NB4 (cell line): ENCODE data around the gene WFS1.

Experiments used
- DNase-seq: peaks from one replicate; pipeline ENCODE4 v3.0.0; 2010; ENCODE audit warnings: low read depth
- H3K4me3 ChIP-seq: one replicate; pipeline ENCODE4 v1.5.1; 2011; ENCODE audit warnings: mild to moderate bottlenecking, low read depth, low read length, moderate library complexity
- MAX ChIP-seq: IDR thresholded peaks from 2 replicates; pipeline ENCODE4 v1.6.1; 2011; ENCODE audit warnings: low read depth, low read length
- MYC ChIP-seq: IDR thresholded peaks from 2 replicates; pipeline ENCODE4 v1.6.1; 2011; ENCODE audit warnings: low read depth, low read length
- POLR2A ChIP-seq: IDR thresholded peaks from 2 replicates; pipeline ENCODE4 v1.6.1; 2011; ENCODE audit warnings: mild to moderate bottlenecking; ENCODE audit not compliant: insufficient read length; ENCODE audit errors: extremely low read depth
- TF ChIP-seq, protein P1 (sequence below): IDR thresholded peaks from one replicate; pipeline ENCODE4 v1.5.1; 2012; ENCODE audit warnings: low read depth, low read length

WFS1 gene

DNA sequence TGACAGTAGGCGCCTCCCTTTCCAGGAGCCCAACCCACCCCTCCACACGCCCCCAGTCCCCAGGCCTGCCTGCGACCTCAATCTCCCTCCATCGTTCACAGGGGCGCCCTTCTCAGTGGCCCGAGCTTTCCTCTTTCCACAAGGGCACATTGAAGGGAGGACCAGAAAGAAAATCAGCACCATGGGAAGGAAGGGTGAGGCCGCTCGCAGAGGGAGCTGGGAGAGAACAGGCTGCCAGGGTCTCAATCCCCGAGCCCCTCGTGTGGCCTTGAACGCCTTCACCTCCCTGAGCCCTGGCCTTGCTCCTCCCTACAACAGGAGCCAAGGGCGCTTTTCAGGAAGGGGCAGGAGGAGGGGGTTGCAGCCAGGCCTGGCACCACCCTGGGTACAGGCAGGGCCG is 66.5 kb downstream of the WFS1 start:
- DNase-seq, result no peak
- TF ChIP-seq MAX (no peak), POLR2A (no peak), MYC (no peak)
- TF ChIP-seq, protein P1, sequence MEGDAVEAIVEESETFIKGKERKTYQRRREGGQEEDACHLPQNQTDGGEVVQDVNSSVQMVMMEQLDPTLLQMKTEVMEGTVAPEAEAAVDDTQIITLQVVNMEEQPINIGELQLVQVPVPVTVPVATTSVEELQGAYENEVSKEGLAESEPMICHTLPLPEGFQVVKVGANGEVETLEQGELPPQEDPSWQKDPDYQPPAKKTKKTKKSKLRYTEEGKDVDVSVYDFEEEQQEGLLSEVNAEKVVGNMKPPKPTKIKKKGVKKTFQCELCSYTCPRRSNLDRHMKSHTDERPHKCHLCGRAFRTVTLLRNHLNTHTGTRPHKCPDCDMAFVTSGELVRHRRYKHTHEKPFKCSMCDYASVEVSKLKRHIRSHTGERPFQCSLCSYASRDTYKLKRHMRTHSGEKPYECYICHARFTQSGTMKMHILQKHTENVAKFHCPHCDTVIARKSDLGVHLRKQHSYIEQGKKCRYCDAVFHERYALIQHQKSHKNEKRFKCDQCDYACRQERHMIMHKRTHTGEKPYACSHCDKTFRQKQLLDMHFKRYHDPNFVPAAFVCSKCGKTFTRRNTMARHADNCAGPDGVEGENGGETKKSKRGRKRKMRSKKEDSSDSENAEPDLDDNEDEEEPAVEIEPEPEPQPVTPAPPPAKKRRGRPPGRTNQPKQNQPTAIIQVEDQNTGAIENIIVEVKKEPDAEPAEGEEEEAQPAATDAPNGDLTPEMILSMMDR, result no peak
- no peak overlapping the region for H3K4me3 ChIP-seq

DNA sequence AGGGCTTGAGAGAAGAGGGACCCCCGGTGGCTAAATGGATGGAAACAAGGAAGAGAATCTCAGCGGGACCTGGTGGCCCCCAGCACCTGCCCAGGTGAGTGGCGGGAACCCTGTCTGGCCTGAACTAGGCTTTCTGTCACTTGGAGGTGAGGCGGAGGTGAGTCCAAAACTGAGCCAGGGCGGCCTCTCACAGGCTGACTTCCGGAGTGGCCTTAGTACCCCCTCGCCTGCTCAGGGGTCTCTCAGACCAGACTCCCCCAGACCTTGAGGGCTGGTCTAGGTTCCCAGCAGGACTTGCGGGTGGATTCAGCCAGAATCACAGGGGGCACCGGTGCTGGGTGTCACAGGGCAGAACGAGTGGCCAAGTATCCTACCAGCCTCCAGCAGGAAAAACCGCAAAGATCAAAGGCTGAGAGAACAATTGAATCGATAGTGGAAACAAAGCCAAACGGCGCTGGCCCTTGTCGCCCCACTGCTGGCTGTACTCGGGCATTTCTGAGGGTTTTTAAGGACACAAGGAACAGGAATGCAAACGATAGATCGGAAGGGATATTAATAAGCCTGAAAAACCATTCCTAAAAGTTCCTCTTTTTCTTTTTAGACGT is 67.8 kb downstream of the WFS1 start:
- no peak for DNase-seq
- TF ChIP-seq, protein P1, result no peak
- TF ChIP-seq MYC (no peak), MAX (no peak), POLR2A (no peak)
- H3K4me3 ChIP-seq, result no peak overlapping the region

GRCh38 chr4:6338175-6338950 is 68.7 kb downstream of the WFS1 start:
- H3K4me3 ChIP-seq, result no peak overlapping the region
- no peak for DNase-seq
- TF ChIP-seq MYC, result no peak
- TF ChIP-seq MAX, result no peak
- TF ChIP-seq POLR2A, result no peak
- TF ChIP-seq, protein P1, result no peak

DNA sequence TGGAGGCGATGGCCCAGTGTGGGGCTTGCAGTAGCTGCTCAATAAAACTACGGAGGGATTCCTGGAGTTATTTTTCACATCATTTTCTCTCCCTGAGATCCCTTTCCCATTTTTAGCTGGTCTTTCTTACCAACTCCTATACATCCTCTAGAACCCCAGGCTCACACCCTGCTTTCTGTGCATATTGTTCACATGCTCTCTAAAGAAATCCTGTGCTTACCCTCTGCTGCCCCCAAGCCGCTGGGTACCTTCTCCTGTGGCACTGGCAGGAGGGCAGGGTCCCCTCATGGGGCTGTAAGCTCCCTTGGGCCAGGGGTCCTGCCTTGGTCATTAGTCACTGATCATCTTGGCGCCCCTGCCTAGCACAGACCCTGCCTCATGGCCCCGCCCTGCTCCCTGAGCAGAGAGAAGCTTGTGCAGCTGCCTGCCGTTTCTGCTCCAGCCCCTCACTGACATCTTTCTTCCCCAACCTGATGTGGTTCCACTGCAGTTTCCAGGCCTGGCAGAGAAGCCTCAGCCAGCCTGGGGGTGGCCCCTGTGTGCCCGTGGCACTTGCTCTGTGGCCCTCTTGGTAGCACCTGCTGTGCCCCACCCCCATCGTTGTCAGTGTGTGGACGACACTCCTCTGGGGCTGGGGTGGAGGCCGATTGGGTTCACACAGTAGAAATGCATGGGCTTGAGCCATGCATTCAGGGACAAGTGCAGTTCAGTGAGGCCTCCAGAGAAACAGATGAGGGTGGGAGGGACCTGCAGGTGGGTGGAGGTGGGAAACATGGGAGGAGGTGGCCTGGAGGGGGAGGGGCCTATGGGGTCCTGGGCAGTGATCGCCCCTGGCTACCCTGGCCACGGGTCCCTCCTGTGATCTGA is 69.5 kb downstream of the WFS1 start:
- H3K4me3 ChIP-seq, result no peak overlapping the region
- no peak for TF ChIP-seq MAX
- no peak for TF ChIP-seq MYC
- TF ChIP-seq, protein P1, result no peak
- TF ChIP-seq POLR2A, result no peak
- DNase-seq, result no peak

DNA sequence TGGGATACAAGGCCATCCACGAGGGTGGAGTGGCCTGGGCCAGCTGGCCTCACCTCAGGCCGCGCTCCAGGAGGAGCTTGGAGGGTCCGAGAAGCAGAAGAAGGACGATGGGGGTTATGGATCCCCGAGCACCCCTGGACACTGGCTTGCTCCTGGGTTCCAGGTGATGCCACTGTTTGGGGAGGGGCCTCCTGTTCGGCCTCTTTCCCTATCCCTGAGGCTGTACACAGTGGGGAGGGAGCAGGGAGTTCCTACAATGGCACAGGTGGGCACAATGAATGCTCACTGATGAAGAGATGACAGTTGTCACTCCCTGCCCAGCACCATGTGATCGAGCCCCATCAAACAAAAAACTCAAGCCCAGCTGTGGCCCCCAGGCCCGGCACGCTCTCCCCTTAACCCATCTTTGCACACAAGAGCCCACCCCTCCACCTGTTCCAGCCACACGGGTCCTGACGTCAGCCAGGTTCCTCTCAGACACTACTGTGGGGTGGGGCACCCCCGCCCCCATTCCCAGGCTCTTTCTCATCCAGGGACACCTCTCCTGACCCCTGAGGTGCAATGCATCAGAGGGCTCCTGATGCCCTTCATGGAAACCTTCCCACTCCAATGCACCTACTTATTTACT is 70.3 kb downstream of the WFS1 start:
- TF ChIP-seq MYC, result no peak
- TF ChIP-seq POLR2A, result no peak
- TF ChIP-seq MAX, result no peak
- no peak overlapping the region for H3K4me3 ChIP-seq
- DNase-seq, result no peak
